ENCODE data around the gene DACH1.

Gene DACH1

GRCh38 chr13:71477735-71478134, 389.3 kb downstream of the DACH1 start:
- DNase-seq, result no peak

- DNase-seq, result no peak
Measured at GRCh38 chr13:71474936-71475335, 392.1 kb downstream of the DACH1 start.

- no peak for DNase-seq
Measured at GRCh38 chr13:71469626-71470025, 397.4 kb downstream of the DACH1 start.

GRCh38 chr13:71464686-71465085, 402.3 kb downstream of the DACH1 start:
- no peak for DNase-seq

- DNase-seq, result no peak
Measured at GRCh38 chr13:71461892-71462291, 405.1 kb downstream of the DACH1 start.

- no peak for DNase-seq
Measured at GRCh38 chr13:71460211-71460610, 406.8 kb downstream of the DACH1 start.

GRCh38 chr13:71459708-71460107, 407.3 kb downstream of the DACH1 start:
- DNase-seq, result no peak

- DNase-seq, result no peak
Measured at GRCh38 chr13:71457645-71458044, 409.4 kb downstream of the DACH1 start.

GRCh38 chr13:71456136-71456535, 410.9 kb downstream of the DACH1 start:
- DNase-seq, result no peak

- DNase-seq, result no peak
Measured at GRCh38 chr13:71454509-71454908, 412.5 kb downstream of the DACH1 start.

- DNase-seq, result no peak
Measured at GRCh38 chr13:71448080-71448630, 418.8 kb downstream of the DACH1 start.

GRCh38 chr13:71437704-71438103, 429.3 kb downstream of the DACH1 start:
- DNase-seq, result no peak

GRCh38 chr13:71430681-71431080, 436.3 kb downstream of the DACH1 start:
- no peak for DNase-seq

GRCh38 chr13:71417205-71417604, 449.8 kb downstream of the DACH1 start:
- DNase-seq, result peak; percentile 13

- DNase-seq, result no peak
Measured at GRCh38 chr13:71412231-71412630, 454.8 kb downstream of the DACH1 start.

GRCh38 chr13:71408416-71408815, 458.6 kb downstream of the DACH1 start:
- no peak for DNase-seq

GRCh38 chr13:71399631-71400215, 467.3 kb downstream of the DACH1 start:
- DNase-seq, result no peak

- DNase-seq, result no peak
Measured at GRCh38 chr13:71396149-71396548, 470.9 kb downstream of the DACH1 start.

- no peak for DNase-seq
Measured at GRCh38 chr13:71395053-71395452, 472.0 kb downstream of the DACH1 start.

GRCh38 chr13:71394176-71394575, 472.8 kb downstream of the DACH1 start:
- DNase-seq, result no peak

Measured in fibroblast of skin of scalp (primary cell).